DOHH2 (cell line): Measurements from ENCODE around the gene DGKD.

Experiments
- EZH2phosphoT487 ChIP-seq: fragments of 200-600 bp; sonication (generic); IDR thresholded peaks from 2 replicates; pipeline ENCODE4 v1.6.1; 2017; ENCODE audit warnings: borderline replicate concordance, mild to moderate bottlenecking, antibody characterized with exemption, low read length, moderate library complexity, mixed read lengths
- TF ChIP-seq, protein P1 (sequence below): fragments of 200-600 bp; sonication (generic); IDR thresholded peaks from one replicate; pipeline ENCODE4 v1.5.1; 2014; ENCODE audit warnings: antibody characterized with exemption, mild to moderate bottlenecking, low read depth, low read length; ENCODE audit not compliant: poor library complexity, severe bottlenecking

GRCh38 chr2:233444501-233444900, 90.2 kb downstream of the DGKD start:
- TF ChIP-seq, protein P1, sequence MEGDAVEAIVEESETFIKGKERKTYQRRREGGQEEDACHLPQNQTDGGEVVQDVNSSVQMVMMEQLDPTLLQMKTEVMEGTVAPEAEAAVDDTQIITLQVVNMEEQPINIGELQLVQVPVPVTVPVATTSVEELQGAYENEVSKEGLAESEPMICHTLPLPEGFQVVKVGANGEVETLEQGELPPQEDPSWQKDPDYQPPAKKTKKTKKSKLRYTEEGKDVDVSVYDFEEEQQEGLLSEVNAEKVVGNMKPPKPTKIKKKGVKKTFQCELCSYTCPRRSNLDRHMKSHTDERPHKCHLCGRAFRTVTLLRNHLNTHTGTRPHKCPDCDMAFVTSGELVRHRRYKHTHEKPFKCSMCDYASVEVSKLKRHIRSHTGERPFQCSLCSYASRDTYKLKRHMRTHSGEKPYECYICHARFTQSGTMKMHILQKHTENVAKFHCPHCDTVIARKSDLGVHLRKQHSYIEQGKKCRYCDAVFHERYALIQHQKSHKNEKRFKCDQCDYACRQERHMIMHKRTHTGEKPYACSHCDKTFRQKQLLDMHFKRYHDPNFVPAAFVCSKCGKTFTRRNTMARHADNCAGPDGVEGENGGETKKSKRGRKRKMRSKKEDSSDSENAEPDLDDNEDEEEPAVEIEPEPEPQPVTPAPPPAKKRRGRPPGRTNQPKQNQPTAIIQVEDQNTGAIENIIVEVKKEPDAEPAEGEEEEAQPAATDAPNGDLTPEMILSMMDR: no peak
- TF ChIP-seq EZH2phosphoT487: no peak
